HG03280 (cell line): ENCODE measurements around the gene PDE3A.
"Not testable (repeated sequence)": the region's sequence is repeated elsewhere in the genome, so short reads cannot be mapped to it uniquely, and the experiment has no call there.

ENCODE experiments used
- ATAC-seq: cut with Tn5 transposase; IDR thresholded peaks from one replicate; pipeline ENCODE4 v1.9.1; 2021; ENCODE audit warnings: mild to moderate bottlenecking, moderate library complexity; ENCODE audit not compliant: unreplicated experiment

The PDE3A gene

GRCh38 chr12:20596061-20596460 is 227.7 kb downstream of the PDE3A start:
- ATAC-seq, result no peak

- no peak for ATAC-seq
Observed at GRCh38 chr12:20599757-20600156, 231.4 kb downstream of the PDE3A start.

GRCh38 chr12:20601668-20602280 is 233.4 kb downstream of the PDE3A start:
- ATAC-seq, result no peak

GRCh38 chr12:20602641-20603391 is 234.5 kb downstream of the PDE3A start:
- no peak for ATAC-seq

GRCh38 chr12:20604408-20605067 is 236.2 kb downstream of the PDE3A start:
- no peak for ATAC-seq

- not testable (repeated sequence) for ATAC-seq
Observed at GRCh38 chr12:20615020-20615419, 246.7 kb downstream of the PDE3A start.

- ATAC-seq, result no peak
Observed at GRCh38 chr12:20616093-20616492, 247.8 kb downstream of the PDE3A start.

GRCh38 chr12:20620261-20620660 is 251.9 kb downstream of the PDE3A start:
- no peak for ATAC-seq

- ATAC-seq, result no peak
Observed at GRCh38 chr12:20624718-20625117, 256.4 kb downstream of the PDE3A start.

- no peak for ATAC-seq
Observed at GRCh38 chr12:20625531-20625930, 257.2 kb downstream of the PDE3A start.

- ATAC-seq, result no peak
Observed at GRCh38 chr12:20627001-20627588, 258.8 kb downstream of the PDE3A start.

- no peak for ATAC-seq
Observed at GRCh38 chr12:20628226-20628787, 260.0 kb downstream of the PDE3A start.

GRCh38 chr12:20628999-20629398 is 260.7 kb downstream of the PDE3A start:
- no peak for ATAC-seq

GRCh38 chr12:20629414-20630156 is 261.2 kb downstream of the PDE3A start:
- no peak for ATAC-seq

- ATAC-seq, result no peak
Observed at GRCh38 chr12:20631711-20632110, 263.4 kb downstream of the PDE3A start.

- ATAC-seq, result no peak
Observed at GRCh38 chr12:20641106-20641505, 272.8 kb downstream of the PDE3A start.

- no peak for ATAC-seq
Observed at GRCh38 chr12:20643822-20644221, 275.5 kb downstream of the PDE3A start.

- ATAC-seq, result no peak
Observed at GRCh38 chr12:20646239-20646827, 278.0 kb downstream of the PDE3A start.

GRCh38 chr12:20653871-20654270 is 285.5 kb downstream of the PDE3A start:
- no peak for ATAC-seq

- ATAC-seq, result no peak
Observed at GRCh38 chr12:20656600-20656999, 288.3 kb downstream of the PDE3A start.
